ENCODE results near the gene OSTN. TPM values are rescaled to one million over a fixed set of nuclear protein-coding genes. Genes with fewer than 3 reads are reported as not detected.
A peak's percentile ranks its signal among the peaks of the same experiment; 100 is the strongest.

The OSTN gene
- total RNA-seq, 2 experiments from 2014 or later = not detected

DNA sequence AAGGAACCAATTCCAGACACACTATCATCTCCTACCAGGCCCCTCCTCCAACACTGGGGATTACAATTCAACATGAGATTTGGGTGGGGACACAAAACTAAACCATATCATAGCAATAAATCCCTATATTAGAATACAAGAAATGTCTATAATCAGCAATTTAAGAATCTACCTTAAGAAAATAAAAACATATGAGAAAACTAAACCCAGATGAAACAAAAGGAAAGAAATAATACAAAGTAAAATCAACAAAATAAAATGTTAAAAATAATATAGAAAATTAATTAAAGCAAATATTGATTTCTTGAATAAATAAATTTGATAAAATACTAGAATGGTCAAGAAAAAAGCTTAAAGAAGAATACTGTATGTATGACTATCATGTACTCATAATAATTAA lies 6.1 kb upstream of the OSTN start:
- POLR2A ChIA-PET = interaction anchor here (0.7 to 1.2 kb wide), 5 partner anchors 10 to 154 kb away, joined by 3 to 8 read pairs (median 4); no protein-coding TSS in a partner anchor
- no peaks in the 10 kb centered on the region for H4K20me1 ChIP-seq (ENCODE audit: insufficient read depth, low read length)
- CTCF ChIA-PET (ENCODE audit: unreplicated experiment) = no interaction called here
- no peak overlapping the region for H2AFZ ChIP-seq (ENCODE audit: low read length)
- H3K79me2 ChIP-seq (ENCODE audit: insufficient read depth, low read depth, low read length) = no peaks in the 10 kb centered on the region
- no peak for DNase-seq (ENCODE audit: low spot score)
- no peaks in the 10 kb centered on the region for H3K36me3 ChIP-seq (ENCODE audit: insufficient read depth, low read length)
- intact Hi-C loops (cut with micrococcal nuclease; ENCODE audit: unreplicated experiment) = no loop called here
- H3K9me3 ChIP-seq (ENCODE audit: low read length) = no peaks in the 10 kb centered on the region
- no peak overlapping the region for H3K27ac ChIP-seq (ENCODE audit: low read depth, low read length, poor library complexity, severe bottlenecking)
- no TSS peak for BruUV-seq (replicated peaks)
- H3K9me2 ChIP-seq (ENCODE audit: insufficient read depth, low read length) = no peaks in the 10 kb centered on the region
- no peak overlapping the region for H3K4me2 ChIP-seq (ENCODE audit: low read length)
- no peak overlapping the region for H3K4me3 ChIP-seq (ENCODE audit: low read depth, low read length, poor library complexity, severe bottlenecking)
- no peaks in the 10 kb centered on the region for H3K4me1 ChIP-seq (ENCODE audit: insufficient read depth, low read length, poor library complexity, severe bottlenecking)
- TF ChIP-seq EZH2phosphoT487 (IDR thresholded peaks at IDR 0.05; ENCODE audit: borderline replicate concordance, low read depth, low read length) = no peak

DNA sequence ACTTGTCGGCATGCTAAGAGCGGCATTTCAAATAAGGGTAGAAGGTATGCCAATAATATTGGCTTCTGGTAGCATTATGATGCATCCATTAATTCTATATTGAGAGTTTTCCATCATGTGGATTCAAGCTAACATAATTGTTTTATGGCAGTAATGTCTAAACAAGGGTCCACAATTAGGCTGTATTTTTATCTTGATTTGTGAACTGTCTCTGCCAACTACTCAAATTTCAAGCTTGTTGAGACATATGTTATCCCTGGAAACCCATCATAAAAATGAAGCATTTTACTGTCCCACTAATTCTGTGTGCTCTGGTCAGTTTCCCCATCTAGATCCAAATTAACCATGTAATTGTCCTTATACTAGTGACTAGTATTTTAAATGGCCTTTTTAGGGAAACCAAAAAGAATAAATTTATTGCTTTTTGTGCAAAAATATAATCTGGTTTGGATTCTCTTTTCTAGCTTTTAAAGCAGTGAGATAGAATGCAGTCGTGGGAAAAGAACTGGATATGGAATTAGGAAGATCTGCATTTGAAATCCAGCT lies 1.2 kb upstream of the OSTN start:
- DNase-seq (ENCODE audit: low spot score) = no peak
- Histone ChIP-seq H3K79me2 (ENCODE audit: insufficient read depth, low read depth, low read length) (no peaks in the 10 kb centered on the region), H3K4me1 (ENCODE audit: insufficient read depth, low read length, poor library complexity, severe bottlenecking) (peaks cover 8% of the 10 kb centered on the region), H3K9me2 (ENCODE audit: insufficient read depth, low read length) (no peaks in the 10 kb centered on the region), H3K27ac (ENCODE audit: low read depth, low read length, poor library complexity, severe bottlenecking) (no peak overlapping the region), H2AFZ (ENCODE audit: low read length) (0 out of 2 replicates have a peak overlapping the region, but pooled peaks have one; percentile 96), H4K20me1 (ENCODE audit: insufficient read depth, low read length) (no peaks in the 10 kb centered on the region), H3K9me3 (ENCODE audit: low read length) (no peaks in the 10 kb centered on the region), H3K4me3 (ENCODE audit: low read depth, low read length, poor library complexity, severe bottlenecking) (no peak overlapping the region), H3K36me3 (ENCODE audit: insufficient read depth, low read length) (no peaks in the 10 kb centered on the region), H3K4me2 (ENCODE audit: low read length) (no peak overlapping the region)
- intact Hi-C loops (cut with micrococcal nuclease; ENCODE audit: unreplicated experiment) = no loop called here
- ChIA-PET CTCF (ENCODE audit: unreplicated experiment) (no interaction called here), POLR2A (interaction anchor here (0.8 to 2.3 kb wide), 6 partner anchors 8 to 102 kb away, joined by 3 to 6 read pairs (median 4); no protein-coding TSS in a partner anchor)
- TF ChIP-seq, protein P1, sequence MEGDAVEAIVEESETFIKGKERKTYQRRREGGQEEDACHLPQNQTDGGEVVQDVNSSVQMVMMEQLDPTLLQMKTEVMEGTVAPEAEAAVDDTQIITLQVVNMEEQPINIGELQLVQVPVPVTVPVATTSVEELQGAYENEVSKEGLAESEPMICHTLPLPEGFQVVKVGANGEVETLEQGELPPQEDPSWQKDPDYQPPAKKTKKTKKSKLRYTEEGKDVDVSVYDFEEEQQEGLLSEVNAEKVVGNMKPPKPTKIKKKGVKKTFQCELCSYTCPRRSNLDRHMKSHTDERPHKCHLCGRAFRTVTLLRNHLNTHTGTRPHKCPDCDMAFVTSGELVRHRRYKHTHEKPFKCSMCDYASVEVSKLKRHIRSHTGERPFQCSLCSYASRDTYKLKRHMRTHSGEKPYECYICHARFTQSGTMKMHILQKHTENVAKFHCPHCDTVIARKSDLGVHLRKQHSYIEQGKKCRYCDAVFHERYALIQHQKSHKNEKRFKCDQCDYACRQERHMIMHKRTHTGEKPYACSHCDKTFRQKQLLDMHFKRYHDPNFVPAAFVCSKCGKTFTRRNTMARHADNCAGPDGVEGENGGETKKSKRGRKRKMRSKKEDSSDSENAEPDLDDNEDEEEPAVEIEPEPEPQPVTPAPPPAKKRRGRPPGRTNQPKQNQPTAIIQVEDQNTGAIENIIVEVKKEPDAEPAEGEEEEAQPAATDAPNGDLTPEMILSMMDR (conservative IDR thresholded peaks at IDR 0.05; ENCODE audit: low read length) = no peak
- TF ChIP-seq EZH2phosphoT487 (IDR thresholded peaks at IDR 0.05; ENCODE audit: borderline replicate concordance, low read depth, low read length) = no peak
- no TSS peak for BruUV-seq (replicated peaks)

DNA sequence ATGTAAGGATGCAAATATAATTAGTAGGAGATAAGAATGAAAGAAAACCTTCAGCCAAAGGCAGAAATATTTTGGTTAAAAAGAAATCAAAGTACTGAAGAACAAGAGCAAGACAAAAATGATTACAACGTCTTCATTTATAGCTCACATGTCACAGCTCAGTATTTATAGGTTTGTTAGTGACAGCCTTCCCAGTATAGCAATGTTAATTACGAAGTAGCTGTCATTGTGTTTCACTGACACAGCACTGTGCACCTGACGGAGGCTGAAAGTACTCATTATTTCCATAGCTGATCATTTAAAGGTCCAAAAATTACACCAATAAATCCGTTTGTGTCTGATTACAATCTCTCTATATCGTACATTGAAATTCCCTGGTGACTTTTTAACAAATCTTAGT lies 561 bp upstream of the OSTN start:
- H3K79me2 ChIP-seq (ENCODE audit: insufficient read depth, low read depth, low read length) = no peaks in the 10 kb centered on the region
- no peaks in the 10 kb centered on the region for H3K9me3 ChIP-seq (ENCODE audit: low read length)
- no TSS peak for BruUV-seq (replicated peaks)
- DNase-seq (ENCODE audit: low spot score) = peak; percentile 15
- no peak overlapping the region for H3K27ac ChIP-seq (ENCODE audit: low read depth, low read length, poor library complexity, severe bottlenecking)
- peak overlapping the region; percentile 96 for H2AFZ ChIP-seq (ENCODE audit: low read length)
- intact Hi-C loops (cut with micrococcal nuclease; ENCODE audit: unreplicated experiment) = no loop called here
- H3K36me3 ChIP-seq (ENCODE audit: insufficient read depth, low read length) = no peaks in the 10 kb centered on the region
- no peaks in the 10 kb centered on the region for H3K9me2 ChIP-seq (ENCODE audit: insufficient read depth, low read length)
- peak overlapping the region; percentile 50 for H3K4me2 ChIP-seq (ENCODE audit: low read length)
- peaks cover 8% of the 10 kb centered on the region for H3K4me1 ChIP-seq (ENCODE audit: insufficient read depth, low read length, poor library complexity, severe bottlenecking)
- CTCF ChIA-PET (ENCODE audit: unreplicated experiment) = no interaction called here
- no peaks in the 10 kb centered on the region for H4K20me1 ChIP-seq (ENCODE audit: insufficient read depth, low read length)
- TF ChIP-seq EZH2phosphoT487 (IDR thresholded peaks at IDR 0.05; ENCODE audit: borderline replicate concordance, low read depth, low read length) = no peak
- TF ChIP-seq, protein P1 (conservative IDR thresholded peaks at IDR 0.05; ENCODE audit: low read length) = no peak
- no peak overlapping the region for H3K4me3 ChIP-seq (ENCODE audit: low read depth, low read length, poor library complexity, severe bottlenecking)
- POLR2A ChIA-PET = interaction anchor here (0.5 to 2.3 kb wide), 7 partner anchors 15 to 764 kb away, joined by 3 to 6 read pairs (median 3); no protein-coding TSS in a partner anchor
